Type B pancreatic cell (in vitro differentiated cells): Measurements from ENCODE around the gene SRGAP1. TPM values are rescaled to one million over a fixed set of nuclear protein-coding genes. Genes with fewer than 3 reads are reported as not detected.

Experiments
- DNase-seq: peaks from one replicate; pipeline ENCODE4 v3.0.0; 2021; ENCODE audit warnings: mixed read lengths; ENCODE audit not compliant: unreplicated experiment; ENCODE audit errors: extremely low spot score
- H3K27ac Mint-ChIP-seq: 2 replicates; pipeline ENCODE4 v1.8.0; 2021; ENCODE audit warnings: mild to moderate bottlenecking, mixed read lengths
- H3K27me3 Mint-ChIP-seq: 2 replicates; pipeline ENCODE4 v1.8.0; 2021; ENCODE audit warnings: mixed read lengths
- H3K36me3 Mint-ChIP-seq: 2 replicates; pipeline ENCODE4 v1.8.0; 2021; ENCODE audit warnings: mixed read lengths
- H3K4me1 Mint-ChIP-seq: one replicate; pipeline ENCODE4 v1.8.0; 2021; ENCODE audit warnings: mixed read lengths; ENCODE audit not compliant: unreplicated experiment
- H3K4me3 Mint-ChIP-seq: 2 replicates; pipeline ENCODE4 v1.8.0; 2021; ENCODE audit warnings: mild to moderate bottlenecking, mixed read lengths
- H3K9me3 Mint-ChIP-seq: 2 replicates; pipeline ENCODE4 v1.8.0; 2021; ENCODE audit warnings: mixed read lengths
- total RNA-seq: library from RNA; stranded (reverse); gene quantifications from 2 replicates; pipeline ENCODE4 v1.2.1, GENCODE V29; 2021; ENCODE audit warnings: low replicate concordance
- TF ChIP-seq, protein P1 (sequence below): fragments of 200-600 bp; sonication (generic); conservative IDR thresholded peaks from 2 replicates; pipeline ENCODE4 v1.5.0; 2021; ENCODE audit warnings: antibody characterized with exemption, mild to moderate bottlenecking

The SRGAP1 gene
- total RNA-seq, 1 donor from 2014 or later: 14.9 TPM

DNA sequence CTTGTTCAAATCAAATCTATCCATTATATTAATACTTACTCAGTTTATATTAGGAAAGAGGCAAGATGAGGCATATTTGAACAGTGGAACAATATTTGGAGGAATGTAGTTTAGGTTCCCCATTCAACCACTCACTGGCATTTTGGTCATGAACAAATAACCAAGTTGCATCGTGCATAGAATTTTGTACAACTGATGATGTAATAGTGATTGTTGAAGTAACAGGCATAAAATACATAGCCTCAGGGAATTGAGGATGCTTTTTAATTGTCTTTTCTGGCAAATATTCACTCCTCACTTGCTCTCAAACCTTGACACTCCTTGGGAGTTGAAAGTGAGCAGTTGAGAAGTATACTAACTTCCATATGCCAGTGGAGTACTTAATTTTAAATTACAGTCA lies 175.2 kb downstream of the SRGAP1 start:
- no peaks in the 10 kb centered on the region for H3K4me1 Mint-ChIP-seq
- no peaks in the 10 kb centered on the region for H3K9me3 Mint-ChIP-seq
- peaks cover 3% of the 10 kb centered on the region for H3K36me3 Mint-ChIP-seq

DNA sequence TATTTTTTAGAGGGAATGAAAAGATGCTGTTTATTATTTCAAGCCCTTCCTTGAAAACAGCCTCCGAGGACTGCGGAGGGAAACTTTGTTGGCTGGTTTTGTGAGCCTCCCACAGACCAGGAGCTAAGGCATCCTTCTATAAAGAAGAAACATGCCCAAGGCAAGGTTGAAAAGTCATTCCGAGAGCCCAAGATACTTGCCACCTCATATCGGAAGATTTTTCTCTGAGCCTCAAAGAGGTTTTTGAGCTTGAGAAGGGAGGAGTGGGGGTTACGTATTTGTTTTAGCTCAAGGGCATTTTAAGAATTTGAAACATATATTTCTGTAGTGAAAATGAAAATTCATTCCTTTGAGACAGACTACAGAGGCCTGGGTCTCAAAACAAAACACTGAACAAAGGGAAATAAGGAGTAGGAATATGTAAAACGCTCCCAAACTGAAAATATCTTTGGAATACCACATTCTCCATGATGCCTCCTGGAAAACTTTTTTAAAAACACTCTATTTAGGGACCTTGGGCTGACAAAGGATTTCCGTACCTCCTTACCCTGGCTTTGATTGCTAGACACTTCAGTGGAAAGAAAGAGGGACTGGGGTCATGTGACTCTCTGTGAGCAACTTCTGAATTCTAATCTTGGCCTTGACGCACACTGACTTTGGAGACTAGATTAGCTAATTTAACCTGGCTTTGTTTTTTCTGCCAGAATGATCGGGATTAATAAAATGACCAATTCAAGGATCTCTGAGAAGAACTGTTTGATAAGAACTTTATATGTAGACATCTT lies 180.9 kb downstream of the SRGAP1 start:
- peaks cover 4% of the 10 kb centered on the region for H3K4me1 Mint-ChIP-seq
- no peaks in the 10 kb centered on the region for H3K9me3 Mint-ChIP-seq
- no peak overlapping the region for H3K4me3 Mint-ChIP-seq
- peaks cover 3% of the 10 kb centered on the region for H3K36me3 Mint-ChIP-seq
- TF ChIP-seq, protein P1, sequence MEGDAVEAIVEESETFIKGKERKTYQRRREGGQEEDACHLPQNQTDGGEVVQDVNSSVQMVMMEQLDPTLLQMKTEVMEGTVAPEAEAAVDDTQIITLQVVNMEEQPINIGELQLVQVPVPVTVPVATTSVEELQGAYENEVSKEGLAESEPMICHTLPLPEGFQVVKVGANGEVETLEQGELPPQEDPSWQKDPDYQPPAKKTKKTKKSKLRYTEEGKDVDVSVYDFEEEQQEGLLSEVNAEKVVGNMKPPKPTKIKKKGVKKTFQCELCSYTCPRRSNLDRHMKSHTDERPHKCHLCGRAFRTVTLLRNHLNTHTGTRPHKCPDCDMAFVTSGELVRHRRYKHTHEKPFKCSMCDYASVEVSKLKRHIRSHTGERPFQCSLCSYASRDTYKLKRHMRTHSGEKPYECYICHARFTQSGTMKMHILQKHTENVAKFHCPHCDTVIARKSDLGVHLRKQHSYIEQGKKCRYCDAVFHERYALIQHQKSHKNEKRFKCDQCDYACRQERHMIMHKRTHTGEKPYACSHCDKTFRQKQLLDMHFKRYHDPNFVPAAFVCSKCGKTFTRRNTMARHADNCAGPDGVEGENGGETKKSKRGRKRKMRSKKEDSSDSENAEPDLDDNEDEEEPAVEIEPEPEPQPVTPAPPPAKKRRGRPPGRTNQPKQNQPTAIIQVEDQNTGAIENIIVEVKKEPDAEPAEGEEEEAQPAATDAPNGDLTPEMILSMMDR: no peak
- no peak for DNase-seq
- H3K27me3 Mint-ChIP-seq: no peaks in the 10 kb centered on the region
- H3K27ac Mint-ChIP-seq: no peak overlapping the region

More for the DNA sequence above, 175.2 kb downstream of the SRGAP1 start:
- H3K27me3 Mint-ChIP-seq: no peaks in the 10 kb centered on the region
- TF ChIP-seq, protein P1: no peak
- H3K27ac Mint-ChIP-seq: no peak overlapping the region
- no peak overlapping the region for H3K4me3 Mint-ChIP-seq
- no peak for DNase-seq

DNA sequence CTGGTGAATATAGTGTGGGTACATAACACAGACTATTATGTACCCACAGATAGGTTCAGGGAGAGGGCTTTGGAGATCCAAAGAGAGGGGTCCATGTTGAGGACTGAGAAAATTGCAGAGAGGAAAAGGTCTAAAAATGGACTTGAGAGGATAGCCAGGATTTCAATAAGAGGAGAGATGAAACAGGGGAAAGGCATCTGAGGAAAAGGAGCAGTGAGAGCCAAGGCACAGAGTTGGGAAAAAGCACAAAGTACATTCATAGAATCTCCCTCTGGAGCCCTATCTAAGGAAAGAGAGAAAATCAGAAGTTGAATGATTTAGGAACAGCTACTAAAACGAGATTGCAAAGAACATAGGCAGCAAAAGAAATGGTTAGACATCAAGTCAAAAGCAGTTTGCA lies 182.8 kb downstream of the SRGAP1 start:
- H3K9me3 Mint-ChIP-seq: peaks cover 4% of the 10 kb centered on the region
- no peak overlapping the region for H3K4me3 Mint-ChIP-seq

DNA sequence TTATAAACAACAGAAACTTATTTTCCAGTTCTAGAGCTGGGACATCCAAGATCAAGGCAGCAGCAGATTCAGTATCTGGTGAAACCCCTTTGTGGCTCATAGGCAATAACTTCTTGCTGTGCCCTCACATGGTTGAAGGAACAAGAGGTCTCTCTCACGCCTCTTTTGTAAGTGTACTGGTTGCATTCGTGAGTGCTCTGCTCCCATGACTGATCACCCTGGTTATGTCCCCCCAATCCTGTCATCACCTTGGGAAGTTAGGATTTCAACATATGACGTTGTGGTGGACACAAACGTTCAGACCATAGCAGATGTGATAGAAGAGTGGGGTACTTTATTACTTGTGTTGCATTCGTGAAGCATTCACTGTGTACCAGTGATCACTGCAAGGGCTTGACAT lies 184.0 kb downstream of the SRGAP1 start:
- no peaks in the 10 kb centered on the region for H3K27me3 Mint-ChIP-seq
- DNase-seq: no peak
- H3K27ac Mint-ChIP-seq: no peak overlapping the region
- no peaks in the 10 kb centered on the region for H3K36me3 Mint-ChIP-seq
- peaks cover 4% of the 10 kb centered on the region for H3K9me3 Mint-ChIP-seq
- TF ChIP-seq, protein P1: no peak
- peaks cover 4% of the 10 kb centered on the region for H3K4me1 Mint-ChIP-seq
- H3K4me3 Mint-ChIP-seq: no peak overlapping the region

More for the DNA sequence above, 182.8 kb downstream of the SRGAP1 start:
- no peak overlapping the region for H3K27ac Mint-ChIP-seq
- H3K36me3 Mint-ChIP-seq: peaks cover 3% of the 10 kb centered on the region
- DNase-seq: no peak
- no peaks in the 10 kb centered on the region for H3K27me3 Mint-ChIP-seq
- H3K4me1 Mint-ChIP-seq: peaks cover 4% of the 10 kb centered on the region
- TF ChIP-seq, protein P1: no peak

DNA sequence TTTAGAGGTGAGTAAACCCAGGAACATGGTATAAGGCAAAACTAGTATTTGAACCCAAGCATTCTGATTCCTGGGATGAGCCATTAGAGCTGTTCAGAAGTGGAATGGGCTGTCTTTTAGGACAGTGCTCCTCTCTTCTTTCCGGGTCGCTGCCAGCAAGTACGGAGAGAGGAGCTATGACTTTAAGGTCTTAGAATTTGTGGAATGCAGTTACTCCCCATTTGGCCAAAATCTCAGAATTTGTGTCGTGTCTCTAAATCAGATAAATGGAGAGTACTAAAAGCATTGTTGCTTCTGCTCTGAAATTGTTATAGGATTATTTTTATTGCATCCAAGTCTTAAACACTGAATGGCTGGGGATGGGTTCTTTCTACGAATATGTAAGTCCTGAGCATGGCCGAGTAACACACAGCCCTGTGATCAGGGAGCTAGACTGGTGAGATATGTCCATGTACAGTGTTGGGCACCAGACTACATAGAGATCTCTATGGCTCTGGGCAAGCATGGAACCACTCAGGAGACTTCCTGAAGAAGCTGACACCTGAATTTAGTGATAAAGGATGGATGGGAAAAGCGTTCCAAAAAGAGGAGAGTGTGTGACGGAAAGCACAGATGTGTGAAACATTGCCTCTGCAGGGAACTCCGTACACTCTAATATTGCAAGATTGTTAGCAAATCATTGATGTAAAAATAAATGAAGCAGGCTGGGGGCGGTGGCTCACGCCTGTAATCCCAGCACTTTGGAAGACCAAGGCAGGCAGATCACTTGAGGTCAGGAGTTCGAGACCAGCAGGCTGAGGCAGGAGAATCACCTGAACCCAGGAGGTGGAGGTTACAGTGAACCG lies 184.7 kb downstream of the SRGAP1 start:
- peaks cover 4% of the 10 kb centered on the region for H3K9me3 Mint-ChIP-seq
- DNase-seq: no peak
- no peak overlapping the region for H3K4me3 Mint-ChIP-seq
- H3K27me3 Mint-ChIP-seq: no peaks in the 10 kb centered on the region
- peak overlapping the region; percentile 17 for H3K27ac Mint-ChIP-seq
- H3K36me3 Mint-ChIP-seq: peaks cover 3% of the 10 kb centered on the region
- TF ChIP-seq, protein P1: no peak
- H3K4me1 Mint-ChIP-seq: peaks cover 4% of the 10 kb centered on the region
